GM18858 (cell line): ENCODE measurements around the gene GALNT9.

Experiments used
- ATAC-seq: cut with Tn5 transposase; IDR thresholded peaks from one replicate; pipeline ENCODE4 v1.9.1; 2021; ENCODE audit not compliant: unreplicated experiment

GALNT9 gene

DNA sequence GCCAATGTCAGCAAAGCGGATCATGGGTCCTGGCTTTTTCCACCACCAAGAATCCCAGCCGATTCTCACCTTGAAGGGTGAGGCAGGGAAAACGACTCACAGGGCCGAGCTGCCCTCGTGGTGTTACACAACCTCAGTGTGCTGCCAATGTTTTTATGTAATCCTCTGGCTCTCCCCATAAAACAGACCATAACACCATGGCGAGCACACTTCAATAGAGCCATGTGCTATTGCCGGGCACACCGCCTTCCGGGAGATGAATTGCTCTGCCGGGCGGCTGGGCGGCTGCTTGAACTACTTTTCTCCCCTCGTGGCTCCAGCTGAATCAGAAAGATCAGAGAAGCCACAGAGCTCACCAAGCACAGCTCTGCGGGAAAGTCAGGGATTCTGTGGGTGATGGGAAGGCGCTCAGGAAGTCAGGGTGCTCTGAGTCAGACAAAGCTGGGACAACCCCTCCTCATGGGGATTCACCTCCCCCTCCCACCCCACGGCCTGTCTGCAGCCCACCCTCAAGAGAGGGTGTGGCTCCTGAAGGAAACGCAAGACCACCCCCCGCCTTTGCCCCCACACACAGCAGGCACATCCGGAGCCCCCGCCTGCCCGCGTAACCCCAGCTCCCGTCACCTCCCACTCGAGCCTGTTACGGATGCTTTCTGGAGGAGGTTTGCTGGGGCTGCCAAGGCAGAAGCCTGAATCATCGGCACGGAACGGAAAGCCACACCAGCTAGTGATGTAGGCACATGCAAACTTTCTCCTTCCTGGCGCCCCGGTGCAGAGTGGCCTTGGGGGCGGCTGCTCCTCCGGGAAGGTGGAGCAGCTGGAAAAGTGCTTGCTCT, 1.8 kb downstream of the GALNT9 start:
- no peak for ATAC-seq

- no peak for ATAC-seq
Observed at GRCh38 chr12:132326646-132327045, 2.7 kb downstream of the GALNT9 start.

DNA sequence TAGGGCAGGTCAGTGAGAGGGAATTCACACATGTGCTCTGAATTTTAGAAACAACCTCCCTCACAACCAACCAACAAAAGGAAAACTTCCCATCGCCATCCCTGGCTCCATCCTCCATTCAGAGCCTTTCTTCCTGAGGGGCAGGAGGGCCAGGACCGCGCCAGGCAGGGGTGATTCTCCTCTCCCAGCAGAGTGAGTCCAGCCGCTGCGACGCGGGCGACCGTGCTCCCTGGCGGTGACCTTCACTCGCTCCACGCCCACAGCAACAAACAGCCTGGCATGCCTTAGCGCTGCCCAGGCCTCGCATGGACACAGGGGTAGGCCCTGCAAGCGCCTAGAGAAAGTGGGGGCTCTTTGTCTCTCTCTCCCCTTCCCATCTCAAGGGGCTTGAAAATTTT, 3.7 kb downstream of the GALNT9 start:
- no peak for ATAC-seq

- no peak for ATAC-seq
Observed at GRCh38 chr12:132324841-132325732, 4.3 kb downstream of the GALNT9 start.

DNA sequence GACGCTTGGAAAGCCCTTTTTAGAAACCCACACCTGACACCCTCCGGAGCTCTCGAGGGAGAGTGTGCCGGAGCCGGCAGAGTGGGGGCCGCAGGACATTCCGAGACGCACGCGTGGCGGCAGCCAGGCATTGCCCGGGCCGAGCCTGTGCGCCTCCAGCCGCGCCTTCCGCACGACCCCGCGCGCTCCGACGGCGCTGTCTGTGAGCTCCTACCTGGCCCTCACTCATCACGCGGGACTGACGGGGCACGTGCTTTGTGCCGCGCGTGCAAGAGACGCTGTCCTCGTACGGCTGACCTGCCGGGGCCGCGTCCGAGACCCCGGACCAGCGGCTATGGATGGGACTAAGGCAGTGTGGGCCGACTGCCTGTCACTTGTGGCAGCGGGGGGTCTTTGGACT, 5.2 kb downstream of the GALNT9 start:
- ATAC-seq = no peak

GRCh38 chr12:132323171-132324010, 6.0 kb downstream of the GALNT9 start:
- no peak for ATAC-seq

DNA sequence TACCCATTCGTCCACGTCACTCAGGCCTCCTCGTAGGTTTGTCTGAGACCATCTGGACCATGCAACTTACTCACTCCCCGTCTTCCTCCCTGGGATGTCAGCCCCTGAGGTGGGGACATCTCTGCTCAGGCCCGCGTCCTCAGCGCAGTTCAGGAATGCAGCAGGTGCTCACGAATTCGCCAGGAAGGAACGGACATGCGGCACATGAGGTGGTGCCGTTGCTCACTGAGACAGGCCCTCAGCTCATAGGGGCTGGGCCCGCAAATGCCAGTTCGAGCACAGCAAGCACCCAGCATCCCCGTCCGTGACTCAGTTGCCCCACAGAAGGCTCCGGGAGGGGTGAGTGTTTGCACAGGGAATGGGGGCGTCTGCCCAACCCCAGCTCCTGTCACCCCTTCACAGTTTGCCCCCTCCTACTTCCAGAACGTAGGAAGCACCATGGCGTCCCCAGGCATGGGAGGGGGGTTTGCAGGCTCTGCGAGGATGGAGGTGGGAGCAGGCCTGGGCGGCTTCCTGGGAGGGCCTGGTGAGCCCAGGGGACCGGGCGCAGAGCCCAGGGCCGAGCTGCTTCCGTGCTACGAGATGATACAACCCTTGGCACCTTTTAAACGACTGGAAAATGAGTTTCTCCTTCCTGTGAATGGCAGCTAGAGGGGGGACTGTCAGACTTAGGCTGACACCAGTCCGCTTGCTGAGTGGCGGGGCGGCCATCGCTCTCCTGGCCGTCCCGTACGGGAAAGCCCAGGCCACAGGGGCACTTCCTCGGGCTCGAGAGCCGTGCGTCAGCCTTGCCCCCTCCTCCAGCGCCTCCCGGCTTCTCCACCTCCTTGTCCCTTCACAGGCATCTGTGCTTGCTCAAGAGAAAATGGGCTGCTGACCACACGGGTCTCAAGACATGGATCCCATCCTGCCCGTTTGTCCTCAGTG, 6.9 kb downstream of the GALNT9 start:
- ATAC-seq = no peak

DNA sequence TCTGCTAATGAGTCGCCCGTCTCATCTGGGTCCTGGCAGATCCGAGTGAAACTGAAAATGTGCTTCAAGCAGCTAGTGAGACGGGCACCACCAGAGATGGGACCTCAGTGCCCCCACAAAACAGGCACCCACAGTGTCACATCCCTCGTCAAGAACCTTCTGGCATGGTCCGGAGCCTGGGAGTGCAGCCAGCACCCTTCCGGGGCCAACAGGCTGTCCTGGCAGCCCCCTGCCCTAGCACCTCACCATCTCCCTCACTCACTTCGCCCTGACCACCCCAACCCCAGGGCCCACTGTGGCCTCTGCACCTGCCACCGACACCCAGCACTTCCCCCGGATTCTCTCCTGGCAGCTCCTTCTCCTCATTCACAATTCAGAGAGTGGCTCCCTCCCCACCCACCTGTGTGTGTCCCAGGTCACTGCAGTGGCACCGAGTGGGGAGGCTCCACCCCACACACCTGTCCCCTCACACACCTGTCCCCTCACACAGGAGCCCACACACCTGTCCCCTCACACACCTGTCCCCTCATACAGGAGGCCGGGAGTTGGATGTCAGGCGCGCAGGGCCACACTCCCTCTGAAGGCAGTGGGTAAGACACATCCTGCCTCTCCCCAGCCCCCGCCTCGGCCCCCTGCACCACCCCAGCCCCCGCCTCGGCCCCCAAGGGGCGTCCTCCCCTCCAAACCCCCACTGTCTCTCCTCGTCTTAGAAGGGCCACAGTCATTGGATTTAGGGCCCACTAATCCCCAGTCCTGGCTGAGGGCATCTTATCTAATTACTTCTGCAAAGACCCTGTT, 7.9 kb downstream of the GALNT9 start:
- no peak for ATAC-seq

GRCh38 chr12:132320767-132321211, 8.6 kb downstream of the GALNT9 start:
- ATAC-seq = no peak

DNA sequence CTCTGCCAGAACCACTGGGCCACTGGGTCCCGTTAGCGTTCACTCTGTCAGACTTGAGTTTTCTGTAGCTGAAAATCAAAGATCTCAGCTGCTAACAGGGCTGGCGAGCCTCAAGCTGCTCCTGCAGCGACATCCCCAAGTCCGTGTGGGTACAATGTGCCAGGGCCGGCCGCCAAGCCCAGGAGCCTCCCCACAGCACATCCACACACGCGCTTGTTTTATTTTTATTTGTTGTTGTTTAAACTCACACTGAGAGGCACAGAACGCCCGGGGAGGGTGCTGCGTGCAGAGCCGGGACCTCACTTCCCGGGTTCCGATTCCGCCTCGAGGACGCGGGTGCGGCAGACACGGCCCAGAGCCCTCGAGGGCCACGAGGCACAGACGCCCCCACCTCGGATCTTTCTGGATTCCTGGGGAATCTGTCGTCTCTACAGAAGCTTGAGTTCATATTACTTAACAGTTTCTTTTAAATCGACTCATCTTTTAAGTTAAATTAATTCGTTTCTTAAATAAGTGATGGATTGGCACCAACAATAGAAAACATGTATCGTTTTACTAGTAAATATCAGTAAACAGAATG, 9.3 kb downstream of the GALNT9 start:
- no peak for ATAC-seq

DNA sequence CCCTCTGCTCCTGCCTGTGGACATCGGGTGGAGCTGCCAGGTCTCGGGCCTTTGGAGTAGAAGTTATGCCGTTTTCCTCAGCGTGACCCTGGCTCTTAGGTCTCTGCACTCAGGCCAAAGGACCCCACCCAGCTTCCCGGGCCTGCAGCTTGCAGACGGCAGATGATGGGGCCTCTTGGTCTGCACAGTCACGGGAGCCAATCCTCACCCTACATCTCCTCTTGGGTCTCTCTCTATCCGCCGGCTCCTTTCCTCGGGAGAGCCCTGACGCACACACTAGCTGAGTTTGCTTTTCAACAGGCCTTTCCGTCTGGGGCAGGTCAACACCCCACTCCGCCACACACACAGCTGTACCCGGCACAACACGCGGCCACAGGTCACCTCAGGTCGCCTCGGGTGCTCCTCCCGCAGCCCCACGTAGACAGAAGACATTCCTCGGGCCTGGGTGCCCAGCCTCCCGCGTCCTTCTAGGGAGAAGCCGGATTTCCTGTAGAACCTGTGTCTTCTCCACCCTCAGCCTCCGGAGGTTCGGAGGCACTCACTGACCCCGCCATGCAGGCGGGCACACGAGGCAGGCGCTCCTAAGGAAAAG, 9.9 kb downstream of the GALNT9 start:
- ATAC-seq = no peak

DNA sequence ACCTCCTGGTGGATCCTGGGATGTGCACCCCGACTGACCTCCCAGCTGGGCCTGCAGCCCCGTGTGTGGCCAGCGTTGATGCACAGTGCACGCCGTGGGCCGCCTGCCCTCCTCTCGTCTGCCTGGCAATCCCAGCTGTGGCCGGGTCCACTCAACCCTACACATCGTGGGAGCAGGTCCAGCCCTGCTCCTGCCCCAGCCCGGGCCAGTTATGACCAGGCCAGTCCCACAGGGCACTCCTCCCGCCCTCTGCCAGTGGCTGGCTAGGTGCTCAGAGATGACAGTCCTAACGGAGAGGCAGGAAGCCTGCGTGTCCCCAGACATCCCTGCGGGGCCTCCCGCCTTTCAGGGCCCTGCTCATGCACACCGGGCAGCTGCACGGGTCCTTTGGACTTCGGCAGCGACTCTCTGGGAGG, 10.8 kb downstream of the GALNT9 start:
- no peak for ATAC-seq

- no peak for ATAC-seq
Observed at GRCh38 chr12:132318135-132318534, 11.3 kb downstream of the GALNT9 start.

DNA sequence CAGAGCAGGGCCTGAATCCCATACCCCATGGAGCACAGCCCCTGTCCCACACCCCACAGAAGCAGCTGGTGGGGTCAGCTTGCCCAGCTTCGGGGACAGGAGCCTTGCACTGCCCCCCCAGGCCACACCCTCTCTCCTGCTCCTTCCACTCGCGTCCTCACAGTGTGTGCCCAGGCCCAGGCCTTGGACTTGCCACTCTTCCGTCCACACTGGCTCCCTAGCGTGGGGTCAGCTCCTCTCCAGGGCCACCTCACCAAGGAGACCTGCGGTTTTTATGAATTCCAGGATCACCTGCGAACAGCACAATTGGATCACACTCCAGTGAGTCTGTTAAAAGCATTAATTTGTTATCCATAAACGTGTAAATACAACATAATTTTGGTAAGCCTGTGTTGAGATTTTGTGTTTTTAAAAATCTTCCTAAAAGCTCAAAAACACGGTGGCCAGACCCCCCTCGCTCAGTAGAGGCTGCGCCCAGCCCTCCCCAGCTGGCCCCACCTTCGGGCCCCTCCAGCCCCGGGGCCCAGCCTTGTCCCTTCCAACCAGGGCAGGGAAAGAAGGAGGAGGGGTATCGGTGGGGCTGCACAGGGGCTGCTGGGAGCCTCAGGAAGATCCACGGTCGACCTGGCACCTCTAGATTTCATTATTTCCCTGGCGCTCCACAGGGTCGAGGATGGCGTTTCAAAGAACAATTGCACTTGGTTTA, 12.0 kb downstream of the GALNT9 start:
- ATAC-seq = no peak

- ATAC-seq = no peak
Observed at GRCh38 chr12:132316497-132317232, 12.7 kb downstream of the GALNT9 start.

DNA sequence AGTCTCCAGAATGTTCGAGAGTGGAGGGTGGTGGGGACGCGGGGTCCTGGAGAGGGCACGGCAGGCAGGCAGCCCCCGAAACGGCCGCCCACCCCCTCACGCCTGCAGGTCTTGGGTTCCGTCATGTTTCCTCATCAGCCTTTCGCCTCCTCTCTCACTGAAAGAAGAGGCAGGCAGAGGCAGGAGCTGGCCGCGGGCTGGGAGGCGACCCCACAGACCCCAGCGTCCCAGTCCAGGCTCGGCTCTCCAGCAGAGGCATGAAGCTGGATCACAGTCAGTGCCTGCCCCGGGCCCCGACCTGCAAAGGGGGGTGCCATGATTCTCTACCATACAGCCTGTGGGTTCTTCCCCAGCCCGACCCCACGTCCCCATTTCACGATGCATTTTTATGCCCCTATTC, 13.4 kb downstream of the GALNT9 start:
- ATAC-seq = no peak

DNA sequence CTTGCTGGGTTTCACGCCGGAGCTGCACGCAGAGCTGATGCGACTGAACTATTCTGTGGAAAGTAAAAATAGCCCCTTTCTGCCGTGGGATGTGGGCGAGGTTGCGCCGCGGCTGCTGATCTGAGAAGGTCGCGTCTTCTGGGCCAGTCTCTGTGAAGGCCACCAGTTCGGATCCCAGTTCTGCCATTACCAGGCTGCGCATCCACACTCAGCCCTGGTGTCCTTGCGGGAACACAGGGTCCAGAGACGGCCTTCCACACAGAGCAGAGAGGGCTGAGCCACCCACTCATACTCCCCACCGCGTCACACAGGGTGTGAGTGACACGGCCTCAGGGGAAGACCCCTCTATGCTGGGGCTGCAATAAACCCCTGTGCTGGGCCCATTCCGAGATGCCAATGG, 13.9 kb downstream of the GALNT9 start:
- ATAC-seq = no peak
